Activated CD4-positive, alpha-beta T cell treated with anti-CD3 and anti-CD28 coated beads for 1 hour (primary cell): ENCODE data around the gene AK9.
A peak's percentile ranks its signal among the peaks of the same experiment; 100 is the strongest.
"Not testable (repeated sequence)": the region's sequence is repeated elsewhere in the genome, so short reads cannot be mapped to it uniquely, and the experiment has no call there.

Experiments used
- DNase-seq: peaks from one replicate; pipeline ENCODE4 v3.0.0-alpha.2; 2020

AK9 gene

DNA sequence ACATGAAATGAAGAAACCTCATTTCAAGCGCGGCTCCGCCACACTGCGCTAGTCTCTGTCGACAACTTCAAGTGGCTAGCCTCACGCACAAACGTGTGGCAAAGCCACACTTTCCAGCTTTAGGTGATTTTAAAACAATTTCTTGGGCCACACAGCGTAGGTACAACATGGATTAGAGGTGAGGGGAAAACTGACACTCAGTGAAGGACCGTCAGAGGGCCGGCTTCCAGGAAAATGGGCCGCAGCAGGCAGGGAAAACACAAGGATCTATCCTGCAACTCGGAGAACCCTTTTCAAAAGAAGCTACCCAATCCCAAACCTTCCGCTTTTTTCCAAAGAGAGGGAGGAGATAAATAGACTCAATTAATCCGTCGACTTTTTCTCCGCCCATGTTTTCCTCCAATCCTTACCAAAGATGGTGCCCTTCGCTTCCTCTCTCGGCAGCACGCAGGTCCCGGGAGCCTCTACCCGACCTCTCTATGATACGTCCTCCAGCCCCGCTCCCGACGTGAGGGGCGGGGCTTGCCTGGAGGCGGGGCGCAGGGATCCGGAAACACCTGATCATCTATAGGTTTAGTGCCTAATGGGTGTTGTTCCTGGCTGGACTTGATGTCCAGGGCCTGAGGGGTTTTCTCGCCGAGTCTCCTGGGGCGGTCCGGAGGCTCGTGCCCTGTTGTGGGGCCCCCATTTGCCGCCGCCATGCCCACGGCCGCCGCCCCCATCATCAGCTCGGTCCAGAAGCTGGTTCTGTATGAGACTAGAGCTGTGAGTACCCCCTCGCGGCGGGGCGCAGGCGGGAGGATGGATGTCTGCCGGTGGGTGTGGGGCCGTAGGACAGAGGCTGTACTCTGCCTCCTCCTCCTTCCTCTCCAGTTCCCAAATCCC is at the start of gene AK9, which contains the start of gene FIG4:
Gene AK9, minus strand, starts transcription at position 466 of the 885 bp plus-strand sequence. CDS start 15,457 bp downstream, outside the sequence.
Gene FIG4, plus strand, starts transcription at position 560 of the 885 bp plus-strand sequence. Its CDS starts 140 bp downstream, at position 700.
- peak; percentile 81 for DNase-seq

DNA sequence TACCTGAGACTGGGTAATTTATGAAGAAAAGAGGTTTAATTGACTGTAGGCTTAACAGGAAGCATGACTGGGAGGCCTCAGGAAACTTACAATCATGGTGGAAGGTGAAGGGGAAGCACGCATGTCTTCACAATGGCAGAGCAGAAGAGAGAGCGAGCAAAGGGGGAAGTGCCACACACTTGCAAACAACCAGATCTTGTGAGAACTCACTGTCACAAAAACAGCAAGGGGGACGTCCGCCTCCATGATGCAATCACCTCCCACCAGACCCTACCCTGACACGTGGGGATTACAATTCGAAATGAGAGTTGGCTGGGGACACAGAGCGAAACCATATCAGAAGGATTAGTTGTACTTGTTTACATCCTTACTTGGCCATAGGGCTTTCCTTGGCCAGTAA is 49.8 kb upstream of the AK9 start:
- no peak for DNase-seq

DNA sequence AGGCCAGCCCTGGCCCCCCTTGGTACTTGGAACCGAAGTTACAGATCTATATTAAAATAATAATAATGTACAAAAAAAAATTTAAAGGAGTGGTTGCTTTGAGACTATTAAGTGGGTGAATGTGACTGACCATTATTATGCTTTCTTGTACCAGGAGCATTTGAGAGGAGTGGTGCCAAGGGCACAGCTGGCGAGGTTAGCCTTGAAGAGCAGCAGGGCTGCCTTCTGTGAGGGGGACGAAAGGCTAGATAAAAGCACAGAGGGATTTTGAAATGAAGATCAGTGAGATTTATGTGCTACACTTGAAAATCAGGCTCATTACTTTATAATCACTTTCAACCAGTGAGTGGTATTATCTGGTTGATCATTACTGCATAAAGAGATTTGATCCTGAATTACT is 48.7 kb upstream of the AK9 start:
- no peak for DNase-seq

DNA sequence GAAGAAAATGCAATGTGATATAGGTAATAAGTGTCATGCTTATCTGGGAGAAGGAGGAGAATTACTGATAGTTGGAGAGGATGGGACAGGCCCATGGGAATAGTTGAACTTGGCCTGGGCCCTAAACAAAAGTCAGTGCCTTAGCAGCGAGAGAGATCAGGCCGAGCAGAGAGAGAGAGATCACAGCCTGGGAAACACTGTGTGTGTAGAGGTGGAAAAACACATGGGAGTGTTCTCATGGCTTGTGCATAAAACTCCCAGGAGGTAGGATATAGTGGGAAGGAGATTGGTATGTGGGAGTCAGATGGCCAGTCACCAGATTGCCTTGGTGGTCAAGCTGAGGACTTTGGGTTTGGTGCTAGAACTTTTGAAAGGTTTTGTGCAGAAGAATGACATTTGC is 47.7 kb upstream of the AK9 start:
- no peak for DNase-seq

DNA sequence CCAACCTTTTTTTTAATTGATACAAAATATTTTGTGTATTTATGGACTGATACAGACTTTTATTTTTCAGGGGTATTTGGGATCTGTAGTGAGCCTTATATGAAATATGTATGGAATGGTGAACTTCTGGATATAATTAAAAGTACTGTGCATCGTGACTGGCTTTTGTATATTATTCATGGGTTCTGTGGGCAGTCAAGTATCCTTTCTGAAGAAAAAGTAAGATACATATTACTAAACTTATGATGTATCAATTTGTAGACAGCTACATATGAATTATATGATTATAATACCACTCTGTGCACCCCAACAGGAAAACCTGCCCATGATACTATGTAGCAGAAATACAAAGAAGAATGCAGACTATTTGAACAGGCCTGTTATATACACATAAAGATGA is 47.3 kb upstream of the AK9 start:
- no peak for DNase-seq

DNA sequence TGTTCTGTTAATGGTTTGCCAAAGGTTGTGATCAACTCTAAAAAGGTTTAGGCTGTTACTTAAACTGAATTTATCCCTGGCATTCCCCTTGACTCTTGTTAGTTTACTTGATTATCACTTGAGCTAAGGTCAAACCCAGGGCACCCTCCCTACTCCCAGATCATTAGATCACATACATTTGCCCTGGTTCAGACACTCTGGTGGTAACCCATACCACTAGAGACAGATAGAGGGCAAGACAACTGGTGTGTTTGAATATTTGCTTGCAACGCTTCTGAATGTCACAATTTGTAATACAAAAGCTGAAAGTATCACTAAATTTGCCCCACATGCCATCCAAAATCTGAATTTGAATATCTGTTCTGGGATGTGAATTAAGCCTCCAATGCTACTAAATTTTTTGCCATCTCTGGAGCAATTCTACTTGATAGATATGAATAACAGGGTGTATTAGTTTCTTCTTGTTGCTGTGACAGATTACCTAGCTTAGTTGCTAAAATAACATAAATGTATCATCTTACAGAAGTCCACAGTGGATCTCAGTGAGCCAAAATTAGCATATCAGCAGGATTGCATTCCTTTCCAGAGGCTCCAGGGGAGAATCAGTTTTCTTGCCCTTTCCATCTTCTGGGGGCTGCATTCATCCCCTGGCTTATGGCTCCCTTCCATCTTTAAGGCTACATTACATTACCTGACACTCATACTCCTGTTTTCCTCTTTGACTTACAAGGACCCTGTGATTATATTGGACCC is 45.4 kb upstream of the AK9 start:
- DNase-seq: no peak

DNA sequence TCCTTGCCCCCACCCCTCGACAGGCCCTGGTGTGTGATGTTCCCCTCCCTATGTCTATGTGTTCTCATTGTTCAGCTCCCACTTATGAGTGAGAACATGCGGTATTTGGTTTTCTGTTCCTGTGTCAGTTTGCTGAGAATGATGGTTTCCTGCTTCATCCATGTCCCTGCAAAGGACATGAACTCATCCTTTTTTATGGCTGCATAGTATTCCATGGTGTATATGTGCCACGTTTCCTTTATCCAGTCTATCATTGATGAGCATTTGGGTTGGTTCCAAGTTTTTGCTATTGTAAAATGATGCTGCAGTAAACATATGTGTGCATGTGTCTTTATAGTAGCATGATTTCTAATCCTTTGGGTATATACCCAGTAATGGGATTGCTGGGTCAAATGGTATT is 34.2 kb upstream of the AK9 start:
- DNase-seq: not testable (repeated sequence)

DNA sequence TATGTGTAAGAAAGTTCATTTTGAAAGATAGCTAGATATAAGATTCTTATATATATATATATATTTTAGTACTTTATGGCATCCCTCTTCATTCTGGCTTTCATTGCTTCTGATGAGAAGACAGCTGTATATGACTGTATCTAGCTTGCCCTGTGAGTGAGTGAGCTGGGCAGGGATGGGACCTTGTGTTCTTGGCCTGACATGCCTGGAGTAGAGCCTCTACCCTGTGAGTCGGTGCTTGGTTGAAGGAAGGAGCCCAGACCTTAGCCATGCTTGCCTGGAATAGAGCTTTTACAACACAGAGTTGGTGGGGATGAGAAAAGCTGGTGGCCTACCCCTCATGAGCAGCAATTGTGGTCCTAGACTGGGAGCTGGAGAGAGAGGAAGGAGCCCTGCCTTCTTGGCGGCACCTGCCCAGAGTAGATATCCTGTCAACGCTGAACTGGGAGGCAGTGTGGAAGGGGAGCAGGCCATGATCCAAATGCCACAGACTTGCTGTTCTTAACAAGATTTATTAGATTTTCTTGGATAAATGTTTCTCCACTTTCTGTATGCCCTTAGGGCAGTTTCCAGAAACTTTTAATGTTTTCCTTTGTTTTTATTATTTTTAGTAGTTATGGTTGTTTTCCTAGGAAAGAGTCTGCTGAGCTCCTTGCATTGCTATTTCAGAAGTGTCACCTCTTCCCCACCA is 31.7 kb upstream of the AK9 start:
- no peak for DNase-seq

DNA sequence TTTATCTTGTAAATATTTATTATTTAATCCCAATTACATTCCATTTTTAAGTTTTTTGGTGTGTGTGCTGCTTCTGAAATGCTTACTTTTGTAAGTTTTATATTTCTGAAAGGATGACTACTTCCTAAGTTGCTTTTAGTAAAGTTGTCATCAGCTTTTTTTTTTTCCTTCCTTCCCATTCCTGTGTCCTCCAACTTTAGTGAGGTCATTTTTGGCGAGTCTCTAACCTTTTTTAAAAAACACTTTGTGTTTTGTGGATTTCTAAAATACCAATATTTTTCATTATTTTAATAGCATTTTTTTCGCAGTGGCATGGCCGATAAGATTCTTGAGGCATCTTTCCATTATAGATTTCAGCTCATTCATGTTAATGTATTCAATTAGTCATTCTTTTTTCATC is 31.0 kb upstream of the AK9 start:
- no peak for DNase-seq

DNA sequence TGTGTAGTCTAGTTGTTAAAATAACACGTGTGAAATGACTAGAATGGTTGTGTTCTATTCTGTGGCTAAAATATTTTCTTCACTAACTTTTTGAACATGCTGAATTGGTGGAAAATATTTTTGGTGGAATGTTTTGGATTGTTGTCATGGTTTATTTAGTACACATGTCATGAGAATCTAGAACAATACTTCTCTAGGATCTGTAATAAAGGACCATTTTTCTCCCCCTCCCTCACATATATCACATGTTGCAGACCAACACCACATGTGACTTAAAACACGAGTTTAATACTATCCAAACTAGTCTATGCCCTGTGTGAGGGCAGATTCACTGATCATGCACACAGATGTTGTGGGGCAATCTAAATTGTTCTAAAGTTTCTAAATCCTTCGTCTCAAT is 29.3 kb upstream of the AK9 start:
- no peak for DNase-seq

DNA sequence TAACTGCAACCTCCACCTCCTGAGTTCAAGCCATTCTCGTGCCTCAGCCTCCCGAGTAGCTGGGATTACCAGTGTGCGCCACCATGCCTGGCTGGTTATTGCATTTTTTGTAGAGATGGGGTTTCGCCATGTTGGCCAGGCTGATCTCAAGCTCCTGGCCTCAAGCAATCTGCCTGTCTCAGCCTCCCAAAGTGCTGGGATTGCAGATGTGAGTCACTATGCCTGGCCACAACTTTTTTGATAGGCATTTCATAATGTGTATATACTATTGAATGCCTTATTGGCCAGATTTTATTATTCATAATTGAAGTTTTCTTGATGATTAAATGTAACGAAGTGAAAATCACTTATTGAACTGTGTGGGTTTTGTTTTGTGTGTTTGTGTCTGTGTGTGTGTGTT is 28.0 kb upstream of the AK9 start:
- no peak for DNase-seq

DNA sequence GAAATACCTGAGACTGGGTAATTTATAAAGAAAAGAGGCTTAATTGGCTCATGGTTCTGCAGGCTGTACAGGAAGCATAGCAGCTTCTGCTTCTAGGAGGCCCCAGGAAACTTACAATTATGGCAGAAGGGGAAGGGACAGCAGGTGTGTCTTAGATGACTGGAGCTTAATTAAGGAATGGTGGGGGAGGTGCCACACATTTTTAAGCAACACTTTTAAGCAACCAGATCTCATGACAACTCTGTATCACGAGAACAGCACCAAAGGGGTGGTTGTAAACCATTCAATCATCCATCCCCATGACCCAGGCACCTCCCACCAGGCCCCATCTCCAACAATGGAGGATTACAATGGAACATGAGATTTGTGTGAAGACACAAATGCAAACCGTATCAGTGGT is 27.0 kb upstream of the AK9 start:
- no peak for DNase-seq

DNA sequence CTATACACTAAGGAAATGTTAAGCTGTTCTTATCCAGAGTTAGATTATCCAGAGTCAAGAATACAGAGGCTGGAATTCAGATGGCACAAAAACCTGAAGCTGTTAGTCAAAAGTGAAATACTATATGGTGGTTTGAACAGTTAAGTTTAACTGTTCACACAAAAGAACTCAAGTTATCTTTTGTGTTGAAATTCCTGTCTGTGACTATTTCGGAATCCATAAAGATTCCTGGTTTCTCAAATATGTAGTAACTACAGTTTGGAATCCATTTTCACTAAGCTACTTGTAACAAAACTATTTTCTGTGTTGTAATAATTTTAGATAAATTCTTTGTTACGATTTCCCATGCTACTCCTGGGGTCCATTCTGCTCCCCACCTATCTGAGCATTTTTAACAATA is 24.6 kb upstream of the AK9 start:
- DNase-seq: no peak

DNA sequence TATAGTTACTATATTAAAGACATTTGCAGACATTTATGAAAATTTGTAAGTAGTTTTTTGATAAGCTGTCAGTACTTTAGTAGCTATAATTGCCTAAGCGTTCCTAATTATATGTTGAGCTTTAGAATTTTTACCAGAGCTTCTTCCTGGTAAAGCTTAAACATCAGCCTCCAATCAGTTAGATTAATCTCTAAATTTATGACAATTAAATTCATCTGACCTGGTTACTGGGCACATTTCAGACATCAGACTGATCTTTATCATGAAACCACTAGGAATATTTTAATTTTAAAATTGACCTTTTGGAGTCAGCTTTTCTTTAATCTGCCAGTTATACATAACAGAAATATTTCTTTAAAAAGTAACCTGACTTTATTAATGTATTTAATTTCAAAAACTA is 23.6 kb upstream of the AK9 start:
- no peak for DNase-seq

DNA sequence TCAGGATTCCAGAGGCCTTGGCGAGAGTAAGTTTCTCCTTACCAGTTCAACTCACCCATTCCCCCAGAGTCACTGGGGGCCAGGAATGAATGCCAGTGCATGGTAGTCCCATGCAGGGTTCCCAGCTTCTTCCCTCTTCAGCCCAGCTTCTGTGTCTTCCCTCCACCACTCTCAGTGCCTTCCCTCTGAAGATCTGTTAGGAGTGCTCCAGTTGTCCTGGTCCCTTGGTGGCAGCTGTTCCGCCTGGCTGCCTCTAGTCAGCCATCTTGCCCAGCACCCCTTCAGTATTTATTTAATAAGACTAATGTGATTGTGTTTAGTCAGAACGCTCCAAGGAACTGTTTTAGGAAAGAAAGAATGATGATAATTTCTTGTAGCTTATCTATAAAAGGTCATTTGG is 23.2 kb upstream of the AK9 start:
- DNase-seq: no peak

DNA sequence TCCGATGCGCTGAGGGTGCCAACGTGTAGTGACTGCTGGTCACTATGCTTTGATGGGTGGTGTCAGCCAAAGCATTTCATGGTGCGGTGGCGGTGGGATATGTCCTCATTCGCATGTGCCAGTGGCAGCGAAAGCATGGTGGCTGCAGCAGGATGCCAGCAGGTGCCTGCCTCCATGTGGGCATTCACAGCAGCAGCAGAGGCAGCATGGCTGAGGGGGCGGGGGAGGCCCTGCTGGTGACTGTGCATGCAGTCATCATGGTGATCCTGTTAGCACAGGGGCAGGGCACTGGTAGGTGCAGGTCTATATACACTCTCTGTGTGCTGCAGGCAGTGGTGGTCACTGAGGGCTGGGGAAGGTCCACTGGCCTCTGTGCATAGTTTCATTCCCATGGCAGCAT is 22.1 kb upstream of the AK9 start:
- no peak for DNase-seq

DNA sequence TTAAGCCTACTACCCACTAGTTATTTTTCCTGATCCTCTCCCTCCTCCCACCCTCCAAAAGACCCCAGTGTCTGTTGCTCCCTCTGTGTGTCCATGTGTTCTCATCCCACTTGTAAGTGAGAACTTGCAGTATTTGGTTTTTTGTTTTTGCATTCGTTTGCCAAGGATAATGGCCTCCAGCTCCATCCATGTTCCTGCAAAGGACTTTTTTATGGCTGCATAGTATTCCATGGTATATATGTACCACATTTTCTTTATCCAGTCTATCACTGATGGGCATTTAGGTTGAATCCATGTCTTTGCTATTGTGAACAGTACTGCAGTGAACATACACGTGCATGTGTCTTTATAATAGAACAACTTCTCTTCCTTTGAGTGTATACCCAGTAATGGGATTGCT is 17.1 kb upstream of the AK9 start:
- not testable (repeated sequence) for DNase-seq

DNA sequence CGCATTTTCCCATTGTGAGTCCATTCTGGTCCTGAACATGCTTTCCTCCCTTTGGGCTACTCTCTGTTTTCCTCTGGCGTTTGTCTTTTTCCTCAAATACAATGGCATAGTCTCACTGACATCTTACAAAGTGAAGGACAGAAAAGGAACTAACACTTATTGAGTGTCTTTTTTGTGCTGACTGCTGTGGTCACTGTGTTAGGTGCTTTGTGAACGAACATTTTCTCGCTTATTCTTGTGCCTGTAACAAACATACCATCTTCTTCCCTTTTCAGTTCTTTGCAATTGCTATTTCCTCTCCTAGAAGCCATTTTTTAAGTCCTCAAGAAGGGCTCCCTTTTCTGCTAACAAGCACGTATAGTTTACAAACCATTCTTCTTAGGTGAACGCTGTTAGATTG is 15.5 kb upstream of the AK9 start:
- no peak for DNase-seq

DNA sequence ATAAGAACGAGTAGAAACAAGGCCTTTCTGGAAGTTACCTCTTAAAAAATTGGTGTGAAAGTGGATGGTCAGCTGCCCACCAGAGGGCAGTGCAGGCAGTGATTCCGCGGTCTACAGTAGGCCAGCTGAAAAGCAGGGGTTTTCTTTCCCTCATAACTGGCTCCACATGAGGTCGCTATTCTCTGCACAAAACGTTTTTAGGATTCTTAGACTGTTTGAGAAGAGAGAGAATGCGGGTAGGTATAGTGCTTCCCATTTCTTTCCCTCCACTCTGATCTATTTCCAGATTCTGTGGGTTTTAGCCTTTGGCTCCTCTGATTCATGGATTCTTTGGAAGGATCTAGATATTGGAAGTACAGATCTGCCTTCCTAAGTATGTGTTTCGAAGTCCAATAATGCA is 14.3 kb upstream of the AK9 start:
- peak; percentile 49 for DNase-seq

DNA sequence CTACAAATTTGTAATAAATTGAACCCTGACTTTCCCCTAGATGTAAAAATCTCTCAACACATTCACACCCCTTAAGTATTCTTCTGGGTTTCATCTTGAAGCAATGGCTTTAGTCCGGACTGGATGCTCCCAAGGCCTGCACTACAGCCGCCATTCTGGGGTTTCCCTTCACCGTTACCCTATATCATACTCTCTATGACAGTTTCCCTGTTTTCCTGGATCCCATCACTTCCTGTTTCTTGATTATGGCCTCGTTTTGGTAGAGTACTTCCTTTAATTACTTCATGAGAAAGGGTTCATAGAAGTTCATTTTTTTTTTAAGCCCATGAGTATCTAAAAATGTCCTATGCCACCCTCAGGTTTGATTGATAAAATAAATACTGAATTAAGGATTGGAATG is 11.8 kb upstream of the AK9 start:
- no peak for DNase-seq

DNA sequence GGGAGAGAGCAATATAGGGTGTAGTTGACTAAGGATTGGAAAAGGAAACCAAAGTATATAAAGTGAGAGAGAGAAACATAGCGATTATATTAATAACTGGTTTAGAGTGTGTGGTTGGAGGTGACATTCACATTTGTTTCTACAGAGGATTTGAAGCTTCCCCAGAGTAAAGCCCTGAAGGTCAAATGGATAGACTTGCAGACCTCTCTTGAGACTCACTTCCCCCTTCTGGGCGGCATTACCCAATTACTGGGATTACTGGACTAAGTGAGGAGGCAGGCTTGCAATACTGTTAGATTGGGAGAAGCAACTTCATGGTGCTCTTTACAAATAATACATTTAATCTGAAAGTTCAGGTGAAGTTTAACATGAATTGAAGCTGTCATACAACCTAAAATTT is 10.8 kb upstream of the AK9 start:
- no peak for DNase-seq

DNA sequence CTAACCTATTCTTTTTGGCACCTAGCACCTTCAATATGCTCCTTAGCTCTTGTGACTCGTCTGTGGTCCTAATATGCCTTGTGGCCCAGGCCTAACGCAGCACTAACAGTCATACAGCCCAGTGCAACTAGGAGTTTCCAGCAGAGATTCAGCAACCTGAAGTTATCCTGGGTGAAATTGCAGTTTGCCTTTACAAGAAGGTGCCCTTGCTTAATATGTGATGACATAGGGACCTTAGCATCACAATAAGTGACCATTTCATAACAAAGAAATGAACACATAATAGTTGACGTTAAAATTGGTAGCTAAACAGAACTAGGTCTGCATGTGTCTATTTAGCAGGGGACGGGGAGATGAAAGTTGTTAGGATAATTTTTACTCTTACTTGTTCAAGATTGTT is 10.2 kb upstream of the AK9 start:
- DNase-seq: no peak

DNA sequence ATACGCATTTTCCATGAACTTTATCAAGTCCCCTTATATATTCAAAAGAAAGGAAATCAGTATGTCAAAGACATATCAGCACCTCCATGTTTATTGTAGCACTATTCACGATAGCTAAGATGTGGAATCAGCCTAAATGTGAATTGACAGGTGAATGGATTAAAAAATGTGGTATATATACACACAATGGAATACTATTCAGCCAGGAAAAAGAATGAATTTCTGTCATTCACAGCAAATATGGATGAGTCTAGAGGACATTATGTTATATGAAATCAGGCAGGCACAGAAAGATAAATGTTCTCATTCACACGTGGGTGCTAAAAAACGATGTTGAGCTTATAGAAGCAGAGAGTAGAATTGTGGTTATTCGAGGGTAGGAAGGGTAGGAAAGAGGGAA is 5.4 kb upstream of the AK9 start:
- no peak for DNase-seq

DNA sequence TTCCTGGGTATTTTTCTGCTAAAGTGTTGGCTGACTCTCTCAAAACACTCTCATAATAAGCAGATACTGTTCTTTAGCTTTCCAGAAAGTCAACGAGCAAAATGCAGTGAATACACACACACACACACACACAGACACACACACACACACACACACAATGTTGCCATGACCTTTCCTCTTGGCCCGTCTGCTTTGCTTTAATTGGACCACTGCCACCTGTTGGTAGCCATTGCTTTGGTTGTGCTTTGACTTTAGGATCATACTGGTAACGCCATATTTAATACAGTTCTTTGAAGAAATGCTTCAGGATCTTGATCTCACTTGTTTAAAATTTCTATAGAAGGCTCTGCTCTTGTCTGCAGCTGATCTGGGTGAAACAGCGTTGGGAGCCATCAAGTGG is 4.5 kb upstream of the AK9 start:
- DNase-seq: no peak
